AG20443 (cell line): ENCODE results near the gene TOP3B.
A peak's percentile ranks its signal among the peaks of the same experiment; 100 is the strongest.
"Not testable (repeated sequence)": the region's sequence is repeated elsewhere in the genome, so short reads cannot be mapped to it uniquely, and the experiment has no call there.

ENCODE experiments used
- DNase-seq: peaks from one replicate; pipeline ENCODE4 v3.0.0; 2012; ENCODE audit warnings: low spot score, mixed read lengths

Gene TOP3B

GRCh38 chr22:21944871-21945270, 37.7 kb downstream of the TOP3B start:
- DNase-seq = no peak

GRCh38 chr22:21943571-21944448, 38.8 kb downstream of the TOP3B start:
- DNase-seq = no peak

GRCh38 chr22:21942407-21943343, 39.9 kb downstream of the TOP3B start:
- peak; percentile 89 for DNase-seq

- no peak for DNase-seq
Measured at GRCh38 chr22:21941921-21942320, 40.7 kb downstream of the TOP3B start.

GRCh38 chr22:21940521-21940920, 42.1 kb downstream of the TOP3B start:
- DNase-seq = no peak

GRCh38 chr22:21939935-21940334, 42.7 kb downstream of the TOP3B start:
- not testable (repeated sequence) for DNase-seq

GRCh38 chr22:21939461-21939913, 43.1 kb downstream of the TOP3B start:
- DNase-seq = no peak

- no peak for DNase-seq
Measured at GRCh38 chr22:21938906-21939305, 43.7 kb downstream of the TOP3B start.

GRCh38 chr22:21938071-21938822, 44.3 kb downstream of the TOP3B start:
- DNase-seq = peak; percentile 91

- peak; percentile 94 for DNase-seq
Measured at GRCh38 chr22:21937821-21938070, 44.8 kb downstream of the TOP3B start.

GRCh38 chr22:21937041-21937820, 45.4 kb downstream of the TOP3B start:
- no peak for DNase-seq

GRCh38 chr22:21936151-21936775, 46.3 kb downstream of the TOP3B start:
- no peak for DNase-seq

GRCh38 chr22:21933910-21934309, 48.7 kb downstream of the TOP3B start:
- no peak for DNase-seq

- DNase-seq = no peak
Measured at GRCh38 chr22:21933413-21933812, 49.2 kb downstream of the TOP3B start.

- DNase-seq = no peak
Measured at GRCh38 chr22:21932347-21932746, 50.2 kb downstream of the TOP3B start.

GRCh38 chr22:21931056-21931455, 51.5 kb downstream of the TOP3B start:
- DNase-seq = no peak

GRCh38 chr22:21929253-21929652, 53.3 kb downstream of the TOP3B start:
- no peak for DNase-seq

- DNase-seq = no peak
Measured at GRCh38 chr22:21928048-21928447, 54.5 kb downstream of the TOP3B start.

- DNase-seq = no peak
Measured at GRCh38 chr22:21927174-21927823, 55.3 kb downstream of the TOP3B start.

- no peak for DNase-seq
Measured at GRCh38 chr22:21926728-21927127, 55.9 kb downstream of the TOP3B start.
